HL-60 (cell line): ENCODE results near the gene NEBL.

ENCODE experiments used
- DNase-seq, 2 experiments: peaks; one replicate each; pipeline ENCODE4 v3.0.0-alpha.2; 2010 to 2020; ENCODE audit warnings: low read depth in 1 of 2, low spot score in 1 of 2
- H3K27ac ChIP-seq: fragments of 250-450 bp; sonication (Bioruptor Pico); replicated peaks from 2 replicates; pipeline ENCODE4 v1.5.1; 2020; ENCODE audit warnings: mild to moderate bottlenecking, moderate library complexity
- H3K27me3 ChIP-seq: fragments of 250-450 bp; sonication (Bioruptor Pico); 2 replicates; pipeline ENCODE4 v1.5.1; 2021; ENCODE audit warnings: mild to moderate bottlenecking, moderate library complexity; ENCODE audit not compliant: insufficient read depth, poor library complexity, severe bottlenecking
- H3K4me3 ChIP-seq: replicated peaks from 2 replicates; pipeline ENCODE4 v1.5.1; 2011; ENCODE audit warnings: mild to moderate bottlenecking, control low read depth, low read length; ENCODE audit not compliant: insufficient read depth
- CTCF ChIP-seq: IDR thresholded peaks from one replicate; pipeline ENCODE4 v1.5.1; 2011; ENCODE audit warnings: low read length, control low read depth, inconsistent platforms; ENCODE audit not compliant: insufficient read depth
- GABPA ChIP-seq: IDR thresholded peaks from 2 replicates; pipeline ENCODE4 v1.6.1; 2012; ENCODE audit warnings: low read depth
- POLR2AphosphoS5 ChIP-seq: IDR thresholded peaks from 2 replicates; pipeline ENCODE4 v1.6.1; 2012; ENCODE audit warnings: low read depth
- SPI1 ChIP-seq: IDR thresholded peaks from 2 replicates; pipeline ENCODE4 v1.6.1; 2012; ENCODE audit warnings: low read depth, mild to moderate bottlenecking, borderline replicate concordance
- TF ChIP-seq, protein P1 (sequence below): IDR thresholded peaks from 2 replicates; pipeline ENCODE4 v1.6.1; 2012; ENCODE audit warnings: low read depth; ENCODE audit not compliant: insufficient replicate concordance

NEBL gene

GRCh38 chr10:20858292-20859124 lies 38.6 kb downstream of the NEBL start:
- H3K4me3 ChIP-seq, result no peak overlapping the region
- no peak for DNase-seq
- no peak overlapping the region for H3K27ac ChIP-seq
- no peaks in the 10 kb centered on the region for H3K27me3 ChIP-seq
- TF ChIP-seq, protein P1, sequence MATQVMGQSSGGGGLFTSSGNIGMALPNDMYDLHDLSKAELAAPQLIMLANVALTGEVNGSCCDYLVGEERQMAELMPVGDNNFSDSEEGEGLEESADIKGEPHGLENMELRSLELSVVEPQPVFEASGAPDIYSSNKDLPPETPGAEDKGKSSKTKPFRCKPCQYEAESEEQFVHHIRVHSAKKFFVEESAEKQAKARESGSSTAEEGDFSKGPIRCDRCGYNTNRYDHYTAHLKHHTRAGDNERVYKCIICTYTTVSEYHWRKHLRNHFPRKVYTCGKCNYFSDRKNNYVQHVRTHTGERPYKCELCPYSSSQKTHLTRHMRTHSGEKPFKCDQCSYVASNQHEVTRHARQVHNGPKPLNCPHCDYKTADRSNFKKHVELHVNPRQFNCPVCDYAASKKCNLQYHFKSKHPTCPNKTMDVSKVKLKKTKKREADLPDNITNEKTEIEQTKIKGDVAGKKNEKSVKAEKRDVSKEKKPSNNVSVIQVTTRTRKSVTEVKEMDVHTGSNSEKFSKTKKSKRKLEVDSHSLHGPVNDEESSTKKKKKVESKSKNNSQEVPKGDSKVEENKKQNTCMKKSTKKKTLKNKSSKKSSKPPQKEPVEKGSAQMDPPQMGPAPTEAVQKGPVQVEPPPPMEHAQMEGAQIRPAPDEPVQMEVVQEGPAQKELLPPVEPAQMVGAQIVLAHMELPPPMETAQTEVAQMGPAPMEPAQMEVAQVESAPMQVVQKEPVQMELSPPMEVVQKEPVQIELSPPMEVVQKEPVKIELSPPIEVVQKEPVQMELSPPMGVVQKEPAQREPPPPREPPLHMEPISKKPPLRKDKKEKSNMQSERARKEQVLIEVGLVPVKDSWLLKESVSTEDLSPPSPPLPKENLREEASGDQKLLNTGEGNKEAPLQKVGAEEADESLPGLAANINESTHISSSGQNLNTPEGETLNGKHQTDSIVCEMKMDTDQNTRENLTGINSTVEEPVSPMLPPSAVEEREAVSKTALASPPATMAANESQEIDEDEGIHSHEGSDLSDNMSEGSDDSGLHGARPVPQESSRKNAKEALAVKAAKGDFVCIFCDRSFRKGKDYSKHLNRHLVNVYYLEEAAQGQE, result no peak
- no peak for TF ChIP-seq CTCF
- no peak for TF ChIP-seq GABPA
- no peak for TF ChIP-seq SPI1
- TF ChIP-seq POLR2AphosphoS5, result no peak

- Histone ChIP-seq H3K4me3 (no peak overlapping the region), H3K27ac (no peak overlapping the region), H3K27me3 (no peaks in the 10 kb centered on the region)
- no peak for DNase-seq
- no peak for TF ChIP-seq SPI1
- TF ChIP-seq POLR2AphosphoS5, result no peak
- TF ChIP-seq, protein P1, result no peak
- TF ChIP-seq CTCF, result no peak
- TF ChIP-seq GABPA, result no peak
These were observed 40.6 kb downstream of the NEBL start for GRCh38 chr10:20856484-20856883.

DNA sequence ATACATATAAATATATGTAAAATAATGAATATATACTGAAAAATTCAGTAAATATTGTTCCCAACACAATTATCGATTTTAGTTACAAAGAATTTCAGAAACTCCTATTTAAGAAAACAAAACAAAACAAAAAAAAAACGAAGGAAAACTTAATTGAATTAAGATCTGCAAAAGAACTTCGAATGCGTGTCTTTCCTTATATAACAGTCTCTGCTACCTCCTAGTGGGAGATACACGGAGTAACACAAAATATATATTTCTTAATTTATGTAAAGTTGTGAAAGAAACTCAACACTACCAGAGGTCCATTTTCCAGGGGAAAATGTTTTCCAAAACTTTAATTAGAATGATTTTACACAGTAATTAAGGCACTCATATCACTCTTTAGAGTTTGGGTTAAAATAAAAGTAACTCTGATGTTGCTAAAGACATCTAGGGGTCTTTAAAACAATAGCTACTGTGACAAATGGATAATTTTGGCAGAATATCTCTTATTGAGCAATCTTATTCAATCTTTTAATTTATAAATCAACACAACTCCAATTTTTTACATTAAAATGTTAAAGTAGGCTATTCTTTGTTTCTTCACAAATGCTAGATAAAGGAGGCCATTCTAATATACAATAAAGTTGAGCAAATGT lies 41.6 kb downstream of the NEBL start:
- TF ChIP-seq GABPA (no peak), SPI1 (no peak), POLR2AphosphoS5 (no peak), CTCF (no peak)
- TF ChIP-seq, protein P1, result no peak

More for the DNA sequence above, 41.6 kb downstream of the NEBL start:
- Histone ChIP-seq H3K27ac (no peak overlapping the region), H3K27me3 (no peaks in the 10 kb centered on the region), H3K4me3 (no peak overlapping the region)
- peak in 1 of 2 experiments; percentile 5 for DNase-seq
